Measurements from ENCODE around the gene ZPBP. TPM values are rescaled to one million over a fixed set of nuclear protein-coding genes. Genes with fewer than 3 reads are reported as not detected.

The ZPBP gene
- total and polyA plus RNA-seq, 4 donors, result 0.05 to 0.17 (median 0.14) TPM; not detected in 1

GRCh38 chr7:50101873-50102272 is 8.8 kb upstream of the ZPBP start (continued):
- TF ChIP-seq REST (IDR thresholded peaks at IDR 0.05) (no peak), TAF1 (conservative IDR thresholded peaks at IDR 0.05) (no peak)

- Histone ChIP-seq H3K9ac (ENCODE audit: low read depth in 1 of 2, low read length in 2 of 2) (no peak overlapping the region), H3K9me3 (ENCODE audit: control insufficient read depth in 4 of 4, low read length in 3 of 4) (no peaks in the 10 kb centered on the region), H3K4me3 (ENCODE audit: low read depth in 1 of 3, low read length in 3 of 3) (no peak overlapping the region), H3K4me1 (ENCODE audit: control insufficient read depth in 4 of 4, insufficient read depth in 4 of 4, low read length in 3 of 4) (peaks cover 3 to 7% (median 4%) of the 10 kb centered on the region in 4 donors), H3K36me3 (ENCODE audit: control insufficient read depth in 4 of 4, insufficient read depth in 3 of 4, low read depth in 1 of 4, low read length in 3 of 4) (no peaks in the 10 kb centered on the region), H3K27me3 (ENCODE audit: control insufficient read depth in 4 of 4, insufficient read depth in 4 of 4, low read length in 3 of 4) (peaks cover 0 to 3% (median 2%) of the 10 kb centered on the region in 4 donors), H3K27ac (ENCODE audit: low read depth in 1 of 2, low read length in 2 of 2) (no peak overlapping the region)
- no peak for TF ChIP-seq YY1 (IDR thresholded peaks at IDR 0.05)
- TF ChIP-seq JUND (IDR thresholded peaks at IDR 0.05), result no peak
- no peak for TF ChIP-seq NR2F2 (IDR thresholded peaks at IDR 0.05)
- TF ChIP-seq RXRA (IDR thresholded peaks at IDR 0.05), result no peak
- 70% methylated on average over 1 of the region's 1 CpG for WGBS
- DNase-seq (ENCODE audit: low spot score), result no peak
Observed at GRCh38 chr7:50095634-50096033, 2.6 kb upstream of the ZPBP start.

GRCh38 chr7:50088463-50089129 is 4.5 kb downstream of the ZPBP start:
- no peaks in the 10 kb centered on the region for H3K9me3 ChIP-seq (ENCODE audit: control insufficient read depth in 4 of 4, low read length in 3 of 4)
- 0% methylated on average over 2 of the region's 2 CpGs for WGBS
- H3K4me1 ChIP-seq (ENCODE audit: control insufficient read depth in 4 of 4, insufficient read depth in 4 of 4, low read length in 3 of 4), result peaks cover 3 to 7% (median 4%) of the 10 kb centered on the region in 4 donors
- TF ChIP-seq RXRA (IDR thresholded peaks at IDR 0.05) (no peak), FOXA2 (IDR thresholded peaks at IDR 0.05) (no peak), SP1 (IDR thresholded peaks at IDR 0.05) (no peak), HNF4A (conservative IDR thresholded peaks at IDR 0.05) (no peak), YY1 (IDR thresholded peaks at IDR 0.05) (no peak), CTCF (IDR thresholded peaks at IDR 0.05; ENCODE audit: low read depth, low read length, missing input control) (no peak)
- no peak overlapping the region for H3K9ac ChIP-seq (ENCODE audit: low read depth in 1 of 2, low read length in 2 of 2)
- no peaks in the 10 kb centered on the region for H3K36me3 ChIP-seq (ENCODE audit: control insufficient read depth in 4 of 4, insufficient read depth in 3 of 4, low read depth in 1 of 4, low read length in 3 of 4)
- H3K27me3 ChIP-seq (ENCODE audit: control insufficient read depth in 4 of 4, insufficient read depth in 4 of 4, low read length in 3 of 4), result no peaks in the 10 kb centered on the region
- no peak for DNase-seq (ENCODE audit: low spot score)
- no peak overlapping the region for H3K27ac ChIP-seq (ENCODE audit: low read depth in 1 of 2, low read length in 2 of 2)
- no peak overlapping the region for H3K4me3 ChIP-seq (ENCODE audit: low read depth in 1 of 3, low read length in 3 of 3)

GRCh38 chr7:50085344-50085743 is 7.7 kb downstream of the ZPBP start:
- Histone ChIP-seq H3K4me3 (ENCODE audit: low read depth in 1 of 3, low read length in 3 of 3) (no peak overlapping the region), H3K9ac (ENCODE audit: low read depth in 1 of 2, low read length in 2 of 2) (no peak overlapping the region), H3K4me1 (ENCODE audit: control insufficient read depth in 4 of 4, insufficient read depth in 4 of 4, low read length in 3 of 4) (no peaks in the 10 kb centered on the region), H3K27ac (ENCODE audit: low read depth in 1 of 2, low read length in 2 of 2) (no peak overlapping the region), H3K27me3 (ENCODE audit: control insufficient read depth in 4 of 4, insufficient read depth in 4 of 4, low read length in 3 of 4) (no peaks in the 10 kb centered on the region), H3K9me3 (ENCODE audit: control insufficient read depth in 4 of 4, low read length in 3 of 4) (no peaks in the 10 kb centered on the region), H3K36me3 (ENCODE audit: control insufficient read depth in 4 of 4, insufficient read depth in 3 of 4, low read depth in 1 of 4, low read length in 3 of 4) (no peaks in the 10 kb centered on the region)
- DNase-seq (ENCODE audit: low spot score), result no peak
- WGBS, result 67% methylated on average over 5 of the region's 5 CpGs
- TF ChIP-seq RAD21 (IDR thresholded peaks at IDR 0.05) (no peak), RXRA (IDR thresholded peaks at IDR 0.05) (no peak), GABPA (IDR thresholded peaks at IDR 0.05 in 1 of 2, conservative IDR thresholded peaks at IDR 0.05 in 1 of 2) (no peak), MAX (IDR thresholded peaks at IDR 0.05) (no peak), FOXA1 (IDR thresholded peaks at IDR 0.05) (no peak), TAF1 (conservative IDR thresholded peaks at IDR 0.05) (no peak), FOXA2 (IDR thresholded peaks at IDR 0.05) (no peak), HNF4A (conservative IDR thresholded peaks at IDR 0.05) (no peak), REST (IDR thresholded peaks at IDR 0.05) (no peak), HNF4G (IDR thresholded peaks at IDR 0.05) (no peak), SP1 (IDR thresholded peaks at IDR 0.05) (no peak)

Measured in liver (tissue), 9 donors.